Adipocyte (in vitro differentiated cells): Measurements from ENCODE around the gene TRIM72.

ENCODE experiments used
- DNase-seq: peaks from one replicate; pipeline ENCODE4 v3.0.0-alpha.2; 2015; ENCODE audit warnings: low read depth
- H3K27me3 ChIP-seq: replicated peaks from 2 replicates; pipeline ENCODE4 v1.7.0; 2013; ENCODE audit warnings: mild to moderate bottlenecking, low read length, moderate library complexity; ENCODE audit not compliant: control insufficient read depth, insufficient read depth
- H3K36me3 ChIP-seq: 2 replicates; pipeline ENCODE4 v1.7.0; 2013; ENCODE audit warnings: low read length, mild to moderate bottlenecking, moderate library complexity; ENCODE audit not compliant: control insufficient read depth, insufficient read depth, severe bottlenecking
- H3K4me1 ChIP-seq: 2 replicates; pipeline ENCODE4 v1.7.0; 2013; ENCODE audit warnings: mild to moderate bottlenecking, low read length, moderate library complexity; ENCODE audit not compliant: control insufficient read depth, insufficient read depth
- H3K4me3 ChIP-seq: 2 replicates; pipeline ENCODE4 v1.7.0; 2013; ENCODE audit warnings: mild to moderate bottlenecking, low read length, moderate library complexity
- H3K9ac ChIP-seq: 2 replicates; pipeline ENCODE4 v1.7.0; 2013; ENCODE audit warnings: mild to moderate bottlenecking, low read length, moderate library complexity
- H3K9me3 ChIP-seq: 2 replicates; pipeline ENCODE4 v1.7.0; 2013; ENCODE audit warnings: mild to moderate bottlenecking, low read length, moderate library complexity; ENCODE audit not compliant: control insufficient read depth

Gene TRIM72

GRCh38 chr16:31248344-31248743 lies 34.4 kb downstream of the TRIM72 start:
- no peak overlapping the region for H3K4me3 ChIP-seq
- H3K9ac ChIP-seq, result no peak overlapping the region
- no peaks in the 10 kb centered on the region for H3K36me3 ChIP-seq
- H3K9me3 ChIP-seq, result no peaks in the 10 kb centered on the region
- H3K4me1 ChIP-seq, result peaks cover 3% of the 10 kb centered on the region
- peaks cover 26% of the 10 kb centered on the region for H3K27me3 ChIP-seq
- DNase-seq, result no peak

- no peak for DNase-seq
Measured at GRCh38 chr16:31250782-31251384, 37.0 kb downstream of the TRIM72 start.

GRCh38 chr16:31251435-31251834 lies 37.5 kb downstream of the TRIM72 start:
- no peaks in the 10 kb centered on the region for H3K36me3 ChIP-seq
- no peaks in the 10 kb centered on the region for H3K9me3 ChIP-seq
- no peak overlapping the region for H3K9ac ChIP-seq
- H3K27me3 ChIP-seq, result peaks cover 23% of the 10 kb centered on the region
- H3K4me3 ChIP-seq, result no peak overlapping the region
- no peak for DNase-seq
- H3K4me1 ChIP-seq, result peaks cover 9% of the 10 kb centered on the region

More at GRCh38 chr16:31250782-31251384, 37.0 kb downstream of the TRIM72 start:
- H3K9ac ChIP-seq, result no peak overlapping the region
- peaks cover 26% of the 10 kb centered on the region for H3K27me3 ChIP-seq
- H3K36me3 ChIP-seq, result no peaks in the 10 kb centered on the region
- no peak overlapping the region for H3K4me3 ChIP-seq
- no peaks in the 10 kb centered on the region for H3K9me3 ChIP-seq
- H3K4me1 ChIP-seq, result peaks cover 9% of the 10 kb centered on the region

- Histone ChIP-seq H3K9ac (no peak overlapping the region), H3K4me3 (no peak overlapping the region), H3K36me3 (no peaks in the 10 kb centered on the region), H3K9me3 (no peaks in the 10 kb centered on the region), H3K27me3 (peaks cover 10% of the 10 kb centered on the region), H3K4me1 (peaks cover 9% of the 10 kb centered on the region)
- no peak for DNase-seq
Measured at GRCh38 chr16:31253642-31254045, 39.7 kb downstream of the TRIM72 start.

- Histone ChIP-seq H3K36me3 (no peaks in the 10 kb centered on the region), H3K27me3 (peaks cover 4% of the 10 kb centered on the region), H3K4me1 (peaks cover 9% of the 10 kb centered on the region), H3K9ac (no peak overlapping the region), H3K4me3 (no peak overlapping the region), H3K9me3 (no peaks in the 10 kb centered on the region)
- no peak for DNase-seq
Measured at GRCh38 chr16:31256466-31256865, 42.5 kb downstream of the TRIM72 start.

- DNase-seq, result no peak
- H3K9me3 ChIP-seq, result no peaks in the 10 kb centered on the region
- H3K36me3 ChIP-seq, result no peaks in the 10 kb centered on the region
- no peak overlapping the region for H3K4me3 ChIP-seq
- peaks cover 6% of the 10 kb centered on the region for H3K4me1 ChIP-seq
- H3K9ac ChIP-seq, result no peak overlapping the region
- H3K27me3 ChIP-seq, result peaks cover 14% of the 10 kb centered on the region
Measured at GRCh38 chr16:31258366-31258765, 44.4 kb downstream of the TRIM72 start.

GRCh38 chr16:31260136-31260931 lies 46.4 kb downstream of the TRIM72 start:
- Histone ChIP-seq H3K9ac (no peak overlapping the region), H3K4me3 (no peak overlapping the region)

GRCh38 chr16:31262084-31262483 lies 48.2 kb downstream of the TRIM72 start:
- no peaks in the 10 kb centered on the region for H3K36me3 ChIP-seq
- H3K27me3 ChIP-seq, result peaks cover 14% of the 10 kb centered on the region
- no peak for DNase-seq
- no peak overlapping the region for H3K9ac ChIP-seq
- H3K9me3 ChIP-seq, result no peaks in the 10 kb centered on the region
- no peak overlapping the region for H3K4me3 ChIP-seq
- H3K4me1 ChIP-seq, result no peaks in the 10 kb centered on the region

More at GRCh38 chr16:31260136-31260931, 46.4 kb downstream of the TRIM72 start:
- DNase-seq, result no peak
- H3K4me1 ChIP-seq, result no peaks in the 10 kb centered on the region
- H3K9me3 ChIP-seq, result no peaks in the 10 kb centered on the region
- no peaks in the 10 kb centered on the region for H3K36me3 ChIP-seq
- peaks cover 14% of the 10 kb centered on the region for H3K27me3 ChIP-seq

- no peak overlapping the region for H3K9ac ChIP-seq
- no peaks in the 10 kb centered on the region for H3K9me3 ChIP-seq
- no peaks in the 10 kb centered on the region for H3K4me1 ChIP-seq
- H3K27me3 ChIP-seq, result peaks cover 22% of the 10 kb centered on the region
- no peak for DNase-seq
- H3K4me3 ChIP-seq, result no peak overlapping the region
- no peaks in the 10 kb centered on the region for H3K36me3 ChIP-seq
Measured at GRCh38 chr16:31265329-31266245, 51.7 kb downstream of the TRIM72 start.

- no peak for DNase-seq
- H3K4me3 ChIP-seq, result no peak overlapping the region
Measured at GRCh38 chr16:31267332-31268032, 53.6 kb downstream of the TRIM72 start.

More at GRCh38 chr16:31267332-31268032, 53.6 kb downstream of the TRIM72 start:
- no peaks in the 10 kb centered on the region for H3K9me3 ChIP-seq
- no peak overlapping the region for H3K9ac ChIP-seq
- no peaks in the 10 kb centered on the region for H3K36me3 ChIP-seq
- H3K4me1 ChIP-seq, result no peaks in the 10 kb centered on the region
- peaks cover 12% of the 10 kb centered on the region for H3K27me3 ChIP-seq
